ENCODE measurements around the gene DNAJC15. TPM values are rescaled to one million over a fixed set of nuclear protein-coding genes. Genes with fewer than 3 reads are reported as not detected.

DNAJC15 gene
- total RNA-seq, 1 experiment from 2014 or later: 2.4 TPM

- Histone ChIP-seq H3K27me3 (replicated peaks; ENCODE audit: insufficient read depth, low read depth, low read length, poor library complexity) (no peaks in the 10 kb centered on the region), H3K36me3 (ENCODE audit: insufficient read depth, low read length, poor library complexity, severe bottlenecking) (no peaks in the 10 kb centered on the region), H3K9me3 (ENCODE audit: low read depth, low read length, poor library complexity, severe bottlenecking) (no peaks in the 10 kb centered on the region), H3K4me3 (ENCODE audit: low read depth, low read length, poor library complexity, severe bottlenecking) (no peak overlapping the region), H3K4me1 (ENCODE audit: insufficient read depth, low read length, poor library complexity, severe bottlenecking) (no peaks in the 10 kb centered on the region), H3K27ac (ENCODE audit: low read depth, low read length, poor library complexity, severe bottlenecking) (no peak overlapping the region)
- BruUV-seq (replicated peaks): no TSS peak
- intact Hi-C loops (cut with micrococcal nuclease; ENCODE audit: unreplicated experiment): no loop called here
- no peak for DNase-seq (ENCODE audit: low spot score)
- TF ChIP-seq CTCF (conservative IDR thresholded peaks at IDR 0.05; ENCODE audit: low read depth, low read length): no peak
- TF ChIP-seq EZH2 (IDR thresholded peaks at IDR 0.05; ENCODE audit: borderline replicate concordance, low read depth, low read length, poor library complexity, severe bottlenecking): no peak
- ChIA-PET POLR2A (ENCODE audit: low non-redundant PET) (no interaction called here), CTCF (no interaction called here)
These were observed 120.2 kb downstream of the DNAJC15 start for GRCh38 chr13:43143591-43143990.

GRCh38 chr13:43145534-43146196 is 122.3 kb downstream of the DNAJC15 start:
- no peak for DNase-seq (ENCODE audit: low spot score)
- Histone ChIP-seq H3K4me1 (ENCODE audit: insufficient read depth, low read length, poor library complexity, severe bottlenecking) (no peaks in the 10 kb centered on the region), H3K4me3 (ENCODE audit: low read depth, low read length, poor library complexity, severe bottlenecking) (no peak overlapping the region), H3K9me3 (ENCODE audit: low read depth, low read length, poor library complexity, severe bottlenecking) (no peaks in the 10 kb centered on the region), H3K36me3 (ENCODE audit: insufficient read depth, low read length, poor library complexity, severe bottlenecking) (no peaks in the 10 kb centered on the region), H3K27me3 (replicated peaks; ENCODE audit: insufficient read depth, low read depth, low read length, poor library complexity) (no peaks in the 10 kb centered on the region), H3K27ac (ENCODE audit: low read depth, low read length, poor library complexity, severe bottlenecking) (no peak overlapping the region)
- TF ChIP-seq CTCF (conservative IDR thresholded peaks at IDR 0.05; ENCODE audit: low read depth, low read length) (no peak), EZH2 (IDR thresholded peaks at IDR 0.05; ENCODE audit: borderline replicate concordance, low read depth, low read length, poor library complexity, severe bottlenecking) (no peak)
- CTCF ChIA-PET: no interaction called here
- BruUV-seq (replicated peaks): no TSS peak
- intact Hi-C loops (cut with micrococcal nuclease; ENCODE audit: unreplicated experiment): no loop called here
- POLR2A ChIA-PET (ENCODE audit: low non-redundant PET): no interaction called here

- POLR2A ChIA-PET (ENCODE audit: low non-redundant PET): no interaction called here
- intact Hi-C loops (cut with micrococcal nuclease; ENCODE audit: unreplicated experiment): no loop called here
- H3K27me3 ChIP-seq (replicated peaks; ENCODE audit: insufficient read depth, low read depth, low read length, poor library complexity): no peaks in the 10 kb centered on the region
- H3K36me3 ChIP-seq (ENCODE audit: insufficient read depth, low read length, poor library complexity, severe bottlenecking): no peaks in the 10 kb centered on the region
- no peak overlapping the region for H3K4me3 ChIP-seq (ENCODE audit: low read depth, low read length, poor library complexity, severe bottlenecking)
- H3K4me1 ChIP-seq (ENCODE audit: insufficient read depth, low read length, poor library complexity, severe bottlenecking): no peaks in the 10 kb centered on the region
- CTCF ChIA-PET: no interaction called here
- no peak overlapping the region for H3K27ac ChIP-seq (ENCODE audit: low read depth, low read length, poor library complexity, severe bottlenecking)
- no TSS peak for BruUV-seq (replicated peaks)
- no peaks in the 10 kb centered on the region for H3K9me3 ChIP-seq (ENCODE audit: low read depth, low read length, poor library complexity, severe bottlenecking)
- no peak for TF ChIP-seq EZH2 (IDR thresholded peaks at IDR 0.05; ENCODE audit: borderline replicate concordance, low read depth, low read length, poor library complexity, severe bottlenecking)
- no peak for TF ChIP-seq CTCF (conservative IDR thresholded peaks at IDR 0.05; ENCODE audit: low read depth, low read length)
- no peak for DNase-seq (ENCODE audit: low spot score)
These were observed 123.0 kb downstream of the DNAJC15 start for GRCh38 chr13:43146400-43146799.

Measured in A673 (cell line).